GM12878 (cell line): ENCODE measurements around the gene NPDC1.

Experiments used
- CBX3 ChIP-seq: fragments of 200-600 bp; sonication (generic); IDR thresholded peaks from 2 replicates; pipeline ENCODE4 v1.6.1; 2016; ENCODE audit warnings: low read depth, borderline replicate concordance
- CHD2 ChIP-seq: IDR thresholded peaks from 2 replicates; pipeline ENCODE4 v1.6.1; 2011; ENCODE audit warnings: low read depth, low read length, improper control_type of control experiment, borderline replicate concordance
- EZH2 ChIP-seq: IDR thresholded peaks from 2 replicates; pipeline ENCODE4 v1.6.1; 2012; ENCODE audit warnings: low read depth, mild to moderate bottlenecking, control low read depth, inconsistent platforms, low read length, borderline replicate concordance; ENCODE audit not compliant: control insufficient read depth
- POLR2AphosphoS5 ChIP-seq: IDR thresholded peaks from 2 replicates; pipeline ENCODE4 v1.6.1; 2011; ENCODE audit warnings: mild to moderate bottlenecking, low read length, inconsistent platforms
- TCF3 ChIP-seq: IDR thresholded peaks from 2 replicates; pipeline ENCODE4 v1.6.1; 2012; ENCODE audit warnings: low read depth, mild to moderate bottlenecking, low read length, borderline replicate concordance; ENCODE audit not compliant: insufficient read depth

DNA sequence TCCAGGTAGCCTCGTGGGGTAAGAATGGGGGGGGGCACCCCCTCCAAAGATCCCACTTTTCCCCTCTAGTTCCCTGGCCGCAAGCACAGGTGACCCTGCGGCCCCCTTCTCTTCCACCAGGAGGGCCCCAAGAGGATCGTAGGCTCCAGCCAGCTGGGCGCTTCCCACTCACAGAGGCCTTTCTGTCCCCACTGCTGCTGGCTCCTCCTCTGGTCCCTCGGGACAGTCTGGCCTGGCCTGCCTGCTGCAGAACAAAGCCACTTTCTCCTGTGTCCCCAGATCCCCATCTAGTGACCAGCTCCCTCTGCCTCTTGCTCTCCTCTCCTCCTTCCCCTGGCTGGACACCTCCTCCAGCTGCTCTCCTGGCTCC is 24.9 kb upstream of the NPDC1 start:
- no peak for TF ChIP-seq EZH2
- TF ChIP-seq CBX3: no peak
- TF ChIP-seq POLR2AphosphoS5: no peak
- TF ChIP-seq CHD2: no peak
- no peak for TF ChIP-seq TCF3
